RWPE2 (cell line): ENCODE data around the gene DCP1B.

Experiments
- ATAC-seq: fragments of 200-7000 bp; cut with Tn5 transposase; 3 replicates; pipeline ENCODE4 v1.9.1; 2021; ENCODE audit warnings: low read depth
- DNase-seq: peaks from one replicate; pipeline ENCODE4 v3.0.0-alpha.2; 2020; ENCODE audit warnings: low spot score
- H3K27ac ChIP-seq: fragments of 450-650 bp; 2 replicates; pipeline ENCODE4 v1.5.1; 2017; ENCODE audit warnings: mild to moderate bottlenecking; ENCODE audit not compliant: poor library complexity, severe bottlenecking
- H3K27me3 ChIP-seq: fragments of 250-450 bp; sonication (Bioruptor Pico); 2 replicates; pipeline ENCODE4 v1.5.1; 2021; ENCODE audit warnings: mild to moderate bottlenecking, moderate library complexity; ENCODE audit not compliant: insufficient read depth, poor library complexity, severe bottlenecking
- H3K36me3 ChIP-seq: fragments of 250-450 bp; sonication (Bioruptor Pico); 2 replicates; pipeline ENCODE4 v1.5.1; 2020; ENCODE audit warnings: low read depth, mild to moderate bottlenecking, moderate library complexity
- H3K4me1 ChIP-seq: fragments of 250-450 bp; sonication (Bioruptor Pico); 2 replicates; pipeline ENCODE4 v1.5.1; 2021; ENCODE audit warnings: mild to moderate bottlenecking, moderate library complexity; ENCODE audit not compliant: insufficient read depth, poor library complexity, severe bottlenecking
- H3K4me3 ChIP-seq: fragments of 250-450 bp; sonication (Bioruptor Pico); 2 replicates; pipeline ENCODE4 v1.5.1; 2021; ENCODE audit warnings: mild to moderate bottlenecking, moderate library complexity; ENCODE audit not compliant: severe bottlenecking
- H3K9me3 ChIP-seq: fragments of 250-450 bp; sonication (Bioruptor Pico); 2 replicates; pipeline ENCODE4 v1.5.1; 2021; ENCODE audit warnings: mild to moderate bottlenecking, moderate library complexity; ENCODE audit not compliant: severe bottlenecking
- CTCF ChIP-seq: fragments of 450-650 bp; IDR thresholded peaks from one replicate; pipeline ENCODE4 v1.5.1; 2017; ENCODE audit warnings: mild to moderate bottlenecking, moderate library complexity; ENCODE audit not compliant: poor library complexity, severe bottlenecking

Gene DCP1B

GRCh38 chr12:2027351-2027750, 23.1 kb upstream of the DCP1B start:
- no peak overlapping the region for H3K27ac ChIP-seq
- H3K4me3 ChIP-seq, result no peak overlapping the region
- H3K4me1 ChIP-seq, result no peaks in the 10 kb centered on the region
- DNase-seq (no peak), ATAC-seq (no peak)
- H3K9me3 ChIP-seq, result no peaks in the 10 kb centered on the region
- H3K27me3 ChIP-seq, result peaks cover 52% of the 10 kb centered on the region
- no peaks in the 10 kb centered on the region for H3K36me3 ChIP-seq
- TF ChIP-seq CTCF, result no peak

- Histone ChIP-seq H3K27me3 (peaks cover 38% of the 10 kb centered on the region), H3K9me3 (no peaks in the 10 kb centered on the region), H3K4me3 (no peak overlapping the region), H3K27ac (no peak overlapping the region), H3K36me3 (no peaks in the 10 kb centered on the region), H3K4me1 (no peaks in the 10 kb centered on the region)
- DNase-seq (no peak), ATAC-seq (peak; percentile 25; the same call in 1 of the 3 replicates)
- TF ChIP-seq CTCF, result no peak
Measured at GRCh38 chr12:2023365-2023764, 19.1 kb upstream of the DCP1B start.

GRCh38 chr12:2020511-2020910, 16.3 kb upstream of the DCP1B start:
- H3K27me3 ChIP-seq, result peaks cover 22% of the 10 kb centered on the region

GRCh38 chr12:2019126-2019525, 14.9 kb upstream of the DCP1B start:
- no peak for TF ChIP-seq CTCF
- no peak overlapping the region for H3K4me3 ChIP-seq

More at GRCh38 chr12:2020511-2020910, 16.3 kb upstream of the DCP1B start:
- no peak for TF ChIP-seq CTCF
- no peak for DNase-seq
- no peaks in the 10 kb centered on the region for H3K4me1 ChIP-seq
- no peak for ATAC-seq
- no peaks in the 10 kb centered on the region for H3K9me3 ChIP-seq
- no peak overlapping the region for H3K27ac ChIP-seq
- no peak overlapping the region for H3K4me3 ChIP-seq
- no peaks in the 10 kb centered on the region for H3K36me3 ChIP-seq

GRCh38 chr12:2018391-2018790, 14.1 kb upstream of the DCP1B start:
- DNase-seq, result no peak

More at GRCh38 chr12:2019126-2019525, 14.9 kb upstream of the DCP1B start:
- H3K27me3 ChIP-seq, result peaks cover 22% of the 10 kb centered on the region
- no peak for DNase-seq
- H3K4me1 ChIP-seq, result no peaks in the 10 kb centered on the region
- no peaks in the 10 kb centered on the region for H3K36me3 ChIP-seq
- H3K9me3 ChIP-seq, result no peaks in the 10 kb centered on the region
- no peak overlapping the region for H3K27ac ChIP-seq
- ATAC-seq, result no peak

More at GRCh38 chr12:2018391-2018790, 14.1 kb upstream of the DCP1B start:
- peaks cover 18% of the 10 kb centered on the region for H3K27me3 ChIP-seq
- no peaks in the 10 kb centered on the region for H3K36me3 ChIP-seq
- no peak for TF ChIP-seq CTCF
- H3K9me3 ChIP-seq, result no peaks in the 10 kb centered on the region
- H3K4me3 ChIP-seq, result no peak overlapping the region
- ATAC-seq, result no peak
- no peak overlapping the region for H3K27ac ChIP-seq
- H3K4me1 ChIP-seq, result no peaks in the 10 kb centered on the region
